Smooth muscle cell (in vitro differentiated cells): ENCODE data around the gene RAB30. TPM values are rescaled to one million over a fixed set of nuclear protein-coding genes. Genes with fewer than 3 reads are reported as not detected.

ENCODE experiments used
- DNase-seq: peaks from one replicate; lab custom pipeline; 2025; ENCODE audit not compliant: unreplicated experiment; lab: John Stamatoyannopoulos, UW
- H2AFZ ChIP-seq: fragments of 200-600 bp; sonication (generic); 2 replicates; pipeline ENCODE4 v1.6.0; 2016; ENCODE audit warnings: antibody characterized with exemption, low read depth, mild to moderate bottlenecking
- H3F3A ChIP-seq: fragments of 200-600 bp; sonication (generic); 2 replicates; pipeline ENCODE4 v1.6.0; 2017; ENCODE audit warnings: antibody characterized with exemption, low read depth
- H3K27ac ChIP-seq: fragments of 200-600 bp; sonication (generic); 2 replicates; pipeline ENCODE4 v1.5.1; 2016; ENCODE audit warnings: low read depth, mild to moderate bottlenecking
- H3K27me3 ChIP-seq: fragments of 200-600 bp; sonication (generic); 2 replicates; pipeline ENCODE4 v1.6.1; 2016; ENCODE audit warnings: low read depth, mild to moderate bottlenecking
- H3K36me3 ChIP-seq: fragments of 200-600 bp; sonication (generic); 2 replicates; pipeline ENCODE4 v1.5.1; 2016; ENCODE audit warnings: low read depth
- H3K4me1 ChIP-seq: fragments of 200-600 bp; sonication (generic); 2 replicates; pipeline ENCODE4 v1.5.1; 2016; ENCODE audit warnings: low read depth
- H3K4me2 ChIP-seq: fragments of 200-600 bp; sonication (generic); 2 replicates; pipeline ENCODE4 v1.6.0; 2016; ENCODE audit warnings: mild to moderate bottlenecking
- H3K4me3 ChIP-seq: fragments of 200-600 bp; sonication (generic); 2 replicates; pipeline ENCODE4 v1.5.1; 2016; ENCODE audit warnings: mild to moderate bottlenecking
- H3K79me2 ChIP-seq: fragments of 200-600 bp; sonication (generic); 2 replicates; pipeline ENCODE4 v1.6.0; 2016; ENCODE audit warnings: low read depth, mild to moderate bottlenecking
- H3K9ac ChIP-seq: fragments of 200-600 bp; sonication (generic); 2 replicates; pipeline ENCODE4 v1.6.0; 2016; ENCODE audit warnings: low read depth
- H3K9me3 ChIP-seq: fragments of 200-600 bp; sonication (generic); replicated peaks from 2 replicates; pipeline ENCODE4 v1.5.1; 2016; ENCODE audit warnings: low read depth
- H4K20me1 ChIP-seq: fragments of 200-600 bp; sonication (generic); 2 replicates; pipeline ENCODE4 v1.6.0; 2016; ENCODE audit warnings: low read depth
- CTCF ChIP-seq: fragments of 200-600 bp; sonication (generic); IDR thresholded peaks from 2 replicates; pipeline ENCODE4 v1.5.1; 2017; ENCODE audit warnings: borderline replicate concordance, mild to moderate bottlenecking, antibody characterized with exemption; ENCODE audit not compliant: insufficient read depth, poor library complexity, severe bottlenecking
- WGBS: methylation state at CpG from one replicate; pipeline ENCODE4 v1.1.7; 2016; ENCODE audit warnings: low lambda C conversion rate; 5-methylcytosine and 5-hydroxymethylcytosine counted together
- polyA plus RNA-seq: library from polyadenylated mRNA; unstranded; fragments of >200 nt; fragmentation: Nextera tagmentation; extraction: Ambion mirVana; gene quantifications from 2 replicates; pipeline ENCODE4 v1.2.1, GENCODE V29; 2016
- total RNA-seq: library from RNA; depleted of rRNA; stranded (reverse); fragments of >200 nt; gene quantifications from 2 replicates; pipeline ENCODE4 v1.2.3, GENCODE V29; 2014

RAB30 gene
- total and polyA plus RNA-seq, 2 experiments from 2014 or later = 11.2 to 19.6 TPM

GRCh38 chr11:83024270-83024854 lies 47.3 kb downstream of the RAB30 start:
- Histone ChIP-seq H3K27ac (no peak overlapping the region), H3F3A (no peaks in the 10 kb centered on the region), H3K36me3 (no peaks in the 10 kb centered on the region), H3K9me3 (no peaks in the 10 kb centered on the region), H3K4me2 (no peak overlapping the region), H4K20me1 (peaks cover 89% of the 10 kb centered on the region), H3K27me3 (no peaks in the 10 kb centered on the region), H3K9ac (no peak overlapping the region), H3K79me2 (peaks cover 87% of the 10 kb centered on the region), H3K4me3 (no peak overlapping the region), H2AFZ (no peak overlapping the region), H3K4me1 (peaks cover 16% of the 10 kb centered on the region)
- TF ChIP-seq CTCF = no peak
- DNase-seq = no peak
- 86% methylated on average over 3 of the region's 3 CpGs for WGBS

GRCh38 chr11:83023410-83023809 lies 48.3 kb downstream of the RAB30 start:
- H3K36me3 ChIP-seq = no peaks in the 10 kb centered on the region
- peaks cover 78% of the 10 kb centered on the region for H3K79me2 ChIP-seq
- no peak overlapping the region for H3K27ac ChIP-seq
- H3K4me1 ChIP-seq = peaks cover 16% of the 10 kb centered on the region
- H3K27me3 ChIP-seq = no peaks in the 10 kb centered on the region
- no peak for DNase-seq
- no peak for TF ChIP-seq CTCF
- no peak overlapping the region for H3K4me3 ChIP-seq
- H3K4me2 ChIP-seq = no peak overlapping the region
- no peak overlapping the region for H3K9ac ChIP-seq
- H4K20me1 ChIP-seq = peaks cover 90% of the 10 kb centered on the region
- no peaks in the 10 kb centered on the region for H3F3A ChIP-seq
- H2AFZ ChIP-seq = no peak overlapping the region
- 57% methylated on average over 4 of the region's 4 CpGs for WGBS
- H3K9me3 ChIP-seq = no peaks in the 10 kb centered on the region

GRCh38 chr11:83021780-83022125 lies 49.9 kb downstream of the RAB30 start:
- no peak for DNase-seq
- Histone ChIP-seq H3K4me3 (no peak overlapping the region), H3K27me3 (no peaks in the 10 kb centered on the region), H3K9ac (no peak overlapping the region), H3K79me2 (peaks cover 68% of the 10 kb centered on the region), H3K9me3 (no peaks in the 10 kb centered on the region), H2AFZ (no peak overlapping the region), H3F3A (no peaks in the 10 kb centered on the region), H3K36me3 (no peaks in the 10 kb centered on the region), H3K27ac (no peak overlapping the region), H3K4me2 (no peak overlapping the region), H4K20me1 (peaks cover 79% of the 10 kb centered on the region), H3K4me1 (peaks cover 16% of the 10 kb centered on the region)
- WGBS = 77% methylated on average over 2 of the region's 2 CpGs
- no peak for TF ChIP-seq CTCF
